OCI-LY7 (cell line): ENCODE results near the gene UBTF.

Source experiments
- EZH2phosphoT487 ChIP-seq: fragments of 200-600 bp; sonication (generic); IDR thresholded peaks from 2 replicates; pipeline ENCODE4 v1.6.1; 2018; ENCODE audit warnings: low read depth, borderline replicate concordance, mild to moderate bottlenecking, mixed run types, antibody characterized with exemption, low read length, moderate library complexity, mixed read lengths
- TF ChIP-seq, protein P1 (sequence below): fragments of 200-600 bp; sonication (generic); conservative IDR thresholded peaks from 2 replicates; pipeline ENCODE4 v1.5.1; 2014; ENCODE audit warnings: mild to moderate bottlenecking, antibody characterized with exemption, low read length, moderate library complexity, mixed read lengths

DNA sequence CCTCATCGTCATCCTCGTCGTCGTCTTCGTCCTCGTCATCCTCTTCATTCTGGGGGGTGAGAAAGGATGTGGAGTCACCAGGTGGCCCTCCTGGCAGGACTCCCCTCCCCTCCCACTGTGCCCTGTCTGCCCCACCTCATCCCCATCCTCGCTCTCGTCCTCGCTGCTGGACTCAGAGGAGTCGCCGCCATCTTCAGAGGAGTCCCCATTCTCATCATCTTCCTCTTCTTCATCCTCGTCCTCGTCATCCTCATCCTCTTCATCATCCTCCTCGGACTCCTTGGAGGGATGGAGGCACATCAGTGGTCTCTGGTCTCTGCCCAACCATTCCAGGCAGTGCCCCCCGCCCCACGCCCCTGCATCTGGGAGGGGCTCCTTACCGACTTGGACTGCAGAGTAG, 12.2 kb downstream of the UBTF start:
- TF ChIP-seq, protein P1, sequence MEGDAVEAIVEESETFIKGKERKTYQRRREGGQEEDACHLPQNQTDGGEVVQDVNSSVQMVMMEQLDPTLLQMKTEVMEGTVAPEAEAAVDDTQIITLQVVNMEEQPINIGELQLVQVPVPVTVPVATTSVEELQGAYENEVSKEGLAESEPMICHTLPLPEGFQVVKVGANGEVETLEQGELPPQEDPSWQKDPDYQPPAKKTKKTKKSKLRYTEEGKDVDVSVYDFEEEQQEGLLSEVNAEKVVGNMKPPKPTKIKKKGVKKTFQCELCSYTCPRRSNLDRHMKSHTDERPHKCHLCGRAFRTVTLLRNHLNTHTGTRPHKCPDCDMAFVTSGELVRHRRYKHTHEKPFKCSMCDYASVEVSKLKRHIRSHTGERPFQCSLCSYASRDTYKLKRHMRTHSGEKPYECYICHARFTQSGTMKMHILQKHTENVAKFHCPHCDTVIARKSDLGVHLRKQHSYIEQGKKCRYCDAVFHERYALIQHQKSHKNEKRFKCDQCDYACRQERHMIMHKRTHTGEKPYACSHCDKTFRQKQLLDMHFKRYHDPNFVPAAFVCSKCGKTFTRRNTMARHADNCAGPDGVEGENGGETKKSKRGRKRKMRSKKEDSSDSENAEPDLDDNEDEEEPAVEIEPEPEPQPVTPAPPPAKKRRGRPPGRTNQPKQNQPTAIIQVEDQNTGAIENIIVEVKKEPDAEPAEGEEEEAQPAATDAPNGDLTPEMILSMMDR = no peak
- no peak for TF ChIP-seq EZH2phosphoT487
